HEK293 (cell line): ENCODE results near the gene TIMM10.

Experiments used
- PRDM1 ChIP-seq: fragments of 450-650 bp; formaldehyde crosslinking; IDR thresholded peaks from 2 replicates; pipeline ENCODE4; 2016; ENCODE audit warnings: missing biosample characterization, missing genetic modification characterization
- ZBTB21 ChIP-seq: fragments of 450-650 bp; formaldehyde crosslinking; IDR thresholded peaks from 2 replicates; pipeline ENCODE4 v1.5.1; 2017; ENCODE audit warnings: missing biosample characterization, missing genetic modification characterization
- ZNF10 ChIP-seq: fragments of 450-650 bp; formaldehyde crosslinking; IDR thresholded peaks from 2 replicates; pipeline ENCODE4 v1.5.1; 2017; ENCODE audit warnings: missing biosample characterization, missing genetic modification characterization
- ZNF121 ChIP-seq: fragments of 450-650 bp; formaldehyde crosslinking; IDR thresholded peaks from 2 replicates; pipeline ENCODE4 v1.5.1; 2016; ENCODE audit warnings: missing biosample characterization, missing genetic modification characterization
- ZNF274 ChIP-seq, 2 experiments: fragments of 200-500 bp in 1 of 2; fragments of 450-650 bp in 1 of 2; sonication (Bioruptor generic) in 1 of 2; formaldehyde crosslinking in 1 of 2; IDR thresholded peaks; 2 replicates each; pipeline versions ENCODE4 v1.5.1 to v1.6.1; 2014 to 2016; ENCODE audit warnings: borderline replicate concordance in 1 of 2, inconsistent platforms in 1 of 2, low read length in 1 of 2, missing biosample characterization in 1 of 2, missing genetic modification characterization in 1 of 2
- ZNF561 ChIP-seq: fragments of 450-650 bp; IDR thresholded peaks from 2 replicates; pipeline ENCODE4 v1.5.1; 2018; ENCODE audit warnings: missing biosample characterization, missing genetic modification characterization, borderline replicate concordance
- ZNF629 ChIP-seq: fragments of 450-650 bp; formaldehyde crosslinking; IDR thresholded peaks from 2 replicates; pipeline ENCODE4 v1.5.1; 2017; ENCODE audit warnings: missing biosample characterization, missing genetic modification characterization
- ZNF707 ChIP-seq: fragments of 450-650 bp; formaldehyde crosslinking; IDR thresholded peaks from 2 replicates; pipeline ENCODE4 v1.5.1; 2016; ENCODE audit warnings: missing biosample characterization, missing genetic modification characterization
- TF ChIP-seq, protein P1 (sequence below): fragments of 450-650 bp; formaldehyde crosslinking; IDR thresholded peaks from 2 replicates; pipeline ENCODE4 v1.5.1; 2016; ENCODE audit warnings: missing biosample characterization, missing genetic modification characterization
- TF ChIP-seq, protein P2 (sequence below): fragments of 450-650 bp; formaldehyde crosslinking; IDR thresholded peaks from 2 replicates; pipeline ENCODE4 v1.5.1; 2016; ENCODE audit warnings: missing biosample characterization, missing genetic modification characterization

DNA sequence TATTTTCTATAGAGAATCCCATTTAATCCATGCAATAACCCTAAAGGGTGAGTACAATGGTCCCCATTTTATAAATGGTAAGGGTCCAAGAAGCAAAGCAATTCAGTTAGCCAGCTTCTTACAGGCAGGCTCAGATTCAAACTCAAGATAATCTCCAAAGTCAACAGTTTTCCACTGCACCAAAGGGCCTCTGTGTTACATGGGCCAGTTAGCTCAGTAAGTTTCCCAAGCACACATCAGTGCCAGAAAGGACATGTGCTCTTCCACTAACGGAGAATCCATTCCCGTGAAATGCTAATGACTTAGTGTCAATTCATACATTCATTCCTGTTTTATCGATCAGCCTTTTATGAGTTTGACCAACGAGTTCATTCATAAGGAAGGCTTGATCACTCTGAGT, 26.0 kb downstream of the TIMM10 start:
- TF ChIP-seq, protein P1, sequence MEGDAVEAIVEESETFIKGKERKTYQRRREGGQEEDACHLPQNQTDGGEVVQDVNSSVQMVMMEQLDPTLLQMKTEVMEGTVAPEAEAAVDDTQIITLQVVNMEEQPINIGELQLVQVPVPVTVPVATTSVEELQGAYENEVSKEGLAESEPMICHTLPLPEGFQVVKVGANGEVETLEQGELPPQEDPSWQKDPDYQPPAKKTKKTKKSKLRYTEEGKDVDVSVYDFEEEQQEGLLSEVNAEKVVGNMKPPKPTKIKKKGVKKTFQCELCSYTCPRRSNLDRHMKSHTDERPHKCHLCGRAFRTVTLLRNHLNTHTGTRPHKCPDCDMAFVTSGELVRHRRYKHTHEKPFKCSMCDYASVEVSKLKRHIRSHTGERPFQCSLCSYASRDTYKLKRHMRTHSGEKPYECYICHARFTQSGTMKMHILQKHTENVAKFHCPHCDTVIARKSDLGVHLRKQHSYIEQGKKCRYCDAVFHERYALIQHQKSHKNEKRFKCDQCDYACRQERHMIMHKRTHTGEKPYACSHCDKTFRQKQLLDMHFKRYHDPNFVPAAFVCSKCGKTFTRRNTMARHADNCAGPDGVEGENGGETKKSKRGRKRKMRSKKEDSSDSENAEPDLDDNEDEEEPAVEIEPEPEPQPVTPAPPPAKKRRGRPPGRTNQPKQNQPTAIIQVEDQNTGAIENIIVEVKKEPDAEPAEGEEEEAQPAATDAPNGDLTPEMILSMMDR (tag by site-specific recombination): no peak
- no peak for TF ChIP-seq ZNF274 (IDR thresholded peaks at IDR 0.05; ENCODE audit: low read length)
- TF ChIP-seq ZNF274 (tag by site-specific recombination; IDR thresholded peaks at IDR 0.05; ENCODE audit: borderline replicate concordance): no peak
- TF ChIP-seq, protein P2, sequence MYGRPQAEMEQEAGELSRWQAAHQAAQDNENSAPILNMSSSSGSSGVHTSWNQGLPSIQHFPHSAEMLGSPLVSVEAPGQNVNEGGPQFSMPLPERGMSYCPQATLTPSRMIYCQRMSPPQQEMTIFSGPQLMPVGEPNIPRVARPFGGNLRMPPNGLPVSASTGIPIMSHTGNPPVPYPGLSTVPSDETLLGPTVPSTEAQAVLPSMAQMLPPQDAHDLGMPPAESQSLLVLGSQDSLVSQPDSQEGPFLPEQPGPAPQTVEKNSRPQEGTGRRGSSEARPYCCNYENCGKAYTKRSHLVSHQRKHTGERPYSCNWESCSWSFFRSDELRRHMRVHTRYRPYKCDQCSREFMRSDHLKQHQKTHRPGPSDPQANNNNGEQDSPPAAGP: no peak
- TF ChIP-seq PRDM1 (tag by site-specific recombination): no peak
- TF ChIP-seq ZNF121 (tag by site-specific recombination): no peak
- TF ChIP-seq ZNF561 (tag by site-specific recombination): no peak
- TF ChIP-seq ZNF629: no peak
- no peak for TF ChIP-seq ZNF10 (tag by site-specific recombination)
- TF ChIP-seq ZNF707 (tag by site-specific recombination): no peak
- TF ChIP-seq ZBTB21 (tag by site-specific recombination): no peak
